A673 (cell line): Measurements from ENCODE around the gene PTBP1.

Source experiments
- EZH2 ChIP-seq: fragments of 200-600 bp; sonication (generic); IDR thresholded peaks from 2 replicates; pipeline ENCODE4 v1.6.1; 2017; ENCODE audit warnings: borderline replicate concordance, low read depth, mild to moderate bottlenecking, mixed read lengths, antibody characterized with exemption, low read length; ENCODE audit not compliant: poor library complexity, severe bottlenecking
- TF ChIP-seq, protein P1 (sequence below): fragments of 300-800, 200-600 bp; sonication (generic); conservative IDR thresholded peaks from 2 replicates; pipeline ENCODE4 v1.5.1; 2017; ENCODE audit warnings: low read depth, mild to moderate bottlenecking, antibody characterized with exemption, low read length, moderate library complexity, mixed read lengths

DNA sequence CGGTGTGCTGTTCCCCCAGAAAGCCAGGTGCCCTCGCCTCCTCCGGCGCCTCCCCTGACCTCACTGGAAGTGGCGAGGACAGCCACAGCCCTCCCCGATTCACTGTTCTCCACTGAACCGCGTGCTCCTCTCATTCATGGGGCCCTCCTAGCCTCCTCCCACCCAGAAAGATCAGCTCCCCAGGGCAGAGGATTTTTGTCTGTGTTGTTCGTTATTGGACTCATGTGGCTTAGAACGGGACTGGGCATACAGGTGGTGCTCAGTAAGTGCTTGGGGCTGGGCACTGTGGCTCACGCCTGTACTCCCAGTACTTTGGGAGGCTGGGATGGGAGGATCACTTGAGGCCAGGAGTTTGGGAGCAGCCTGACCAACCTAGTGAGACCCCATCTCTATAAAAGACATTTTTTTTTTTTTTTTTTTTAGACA is 47.3 kb downstream of the PTBP1 start:
- TF ChIP-seq, protein P1, sequence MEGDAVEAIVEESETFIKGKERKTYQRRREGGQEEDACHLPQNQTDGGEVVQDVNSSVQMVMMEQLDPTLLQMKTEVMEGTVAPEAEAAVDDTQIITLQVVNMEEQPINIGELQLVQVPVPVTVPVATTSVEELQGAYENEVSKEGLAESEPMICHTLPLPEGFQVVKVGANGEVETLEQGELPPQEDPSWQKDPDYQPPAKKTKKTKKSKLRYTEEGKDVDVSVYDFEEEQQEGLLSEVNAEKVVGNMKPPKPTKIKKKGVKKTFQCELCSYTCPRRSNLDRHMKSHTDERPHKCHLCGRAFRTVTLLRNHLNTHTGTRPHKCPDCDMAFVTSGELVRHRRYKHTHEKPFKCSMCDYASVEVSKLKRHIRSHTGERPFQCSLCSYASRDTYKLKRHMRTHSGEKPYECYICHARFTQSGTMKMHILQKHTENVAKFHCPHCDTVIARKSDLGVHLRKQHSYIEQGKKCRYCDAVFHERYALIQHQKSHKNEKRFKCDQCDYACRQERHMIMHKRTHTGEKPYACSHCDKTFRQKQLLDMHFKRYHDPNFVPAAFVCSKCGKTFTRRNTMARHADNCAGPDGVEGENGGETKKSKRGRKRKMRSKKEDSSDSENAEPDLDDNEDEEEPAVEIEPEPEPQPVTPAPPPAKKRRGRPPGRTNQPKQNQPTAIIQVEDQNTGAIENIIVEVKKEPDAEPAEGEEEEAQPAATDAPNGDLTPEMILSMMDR = no peak
- TF ChIP-seq EZH2 = no peak
